Measurements from ENCODE around the gene CLEC1B. TPM values are rescaled to one million over a fixed set of nuclear protein-coding genes. Genes with fewer than 3 reads are reported as not detected.
"Not testable (repeated sequence)": the region's sequence is repeated elsewhere in the genome, so short reads cannot be mapped to it uniquely, and the experiment has no call there.

CLEC1B gene
- total RNA-seq, 1 donor from 2014 or later: not detected

DNA sequence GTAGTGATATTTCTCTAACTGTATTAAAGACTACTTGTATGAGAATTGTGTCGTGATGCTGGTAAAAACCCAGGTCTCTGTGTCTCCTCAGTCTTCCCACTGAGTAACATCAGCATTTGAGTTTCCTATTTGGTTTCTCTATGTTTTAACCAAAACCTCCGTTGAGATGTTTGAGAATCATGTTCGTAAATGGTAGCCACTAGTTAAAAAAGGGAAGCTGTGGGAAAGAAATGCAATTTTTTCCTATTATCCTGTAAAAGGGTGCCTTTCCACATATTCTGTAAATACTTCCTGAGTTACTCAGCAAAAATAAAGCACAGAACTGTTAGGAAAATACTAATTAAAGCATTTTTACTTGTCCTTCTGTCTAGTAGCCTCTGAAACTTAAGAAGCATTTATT lies 7.0 kb downstream of the CLEC1B start:
- TF ChIP-seq, protein P1, sequence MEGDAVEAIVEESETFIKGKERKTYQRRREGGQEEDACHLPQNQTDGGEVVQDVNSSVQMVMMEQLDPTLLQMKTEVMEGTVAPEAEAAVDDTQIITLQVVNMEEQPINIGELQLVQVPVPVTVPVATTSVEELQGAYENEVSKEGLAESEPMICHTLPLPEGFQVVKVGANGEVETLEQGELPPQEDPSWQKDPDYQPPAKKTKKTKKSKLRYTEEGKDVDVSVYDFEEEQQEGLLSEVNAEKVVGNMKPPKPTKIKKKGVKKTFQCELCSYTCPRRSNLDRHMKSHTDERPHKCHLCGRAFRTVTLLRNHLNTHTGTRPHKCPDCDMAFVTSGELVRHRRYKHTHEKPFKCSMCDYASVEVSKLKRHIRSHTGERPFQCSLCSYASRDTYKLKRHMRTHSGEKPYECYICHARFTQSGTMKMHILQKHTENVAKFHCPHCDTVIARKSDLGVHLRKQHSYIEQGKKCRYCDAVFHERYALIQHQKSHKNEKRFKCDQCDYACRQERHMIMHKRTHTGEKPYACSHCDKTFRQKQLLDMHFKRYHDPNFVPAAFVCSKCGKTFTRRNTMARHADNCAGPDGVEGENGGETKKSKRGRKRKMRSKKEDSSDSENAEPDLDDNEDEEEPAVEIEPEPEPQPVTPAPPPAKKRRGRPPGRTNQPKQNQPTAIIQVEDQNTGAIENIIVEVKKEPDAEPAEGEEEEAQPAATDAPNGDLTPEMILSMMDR (IDR thresholded peaks at IDR 0.05; ENCODE audit: insufficient read depth, low read length, poor library complexity, severe bottlenecking): no peak
- H3K4me3 ChIP-seq (ENCODE audit: low read depth, low read length): no peak overlapping the region
- no peaks in the 10 kb centered on the region for H3K36me3 ChIP-seq (ENCODE audit: control insufficient read depth, insufficient read depth, low read length)

DNA sequence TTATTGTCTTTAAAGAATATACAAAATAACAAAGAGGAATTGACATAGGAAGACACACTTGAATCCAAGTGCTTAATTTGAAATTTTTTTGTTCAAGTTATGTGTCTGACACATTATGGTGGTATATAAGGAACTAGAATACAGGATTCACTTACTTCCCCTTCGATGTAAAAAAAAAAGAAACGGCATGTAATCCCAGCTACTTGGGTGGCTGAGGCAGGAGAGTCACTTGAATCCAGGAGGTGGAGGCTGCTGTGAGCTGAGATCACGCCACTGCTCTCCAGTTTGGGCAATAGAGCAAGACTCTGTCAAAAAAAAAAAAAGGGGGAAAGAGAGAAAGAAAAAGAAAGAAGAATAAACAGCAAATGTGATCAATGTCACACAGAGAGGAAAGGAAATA lies 18.8 kb downstream of the CLEC1B start:
- Histone ChIP-seq H3K4me3 (ENCODE audit: low read depth, low read length) (no peak overlapping the region), H3K27me3 (ENCODE audit: control insufficient read depth, insufficient read depth, low read length) (no peaks in the 10 kb centered on the region), H3K36me3 (ENCODE audit: control insufficient read depth, insufficient read depth, low read length) (no peaks in the 10 kb centered on the region)
- TF ChIP-seq, protein P1 (IDR thresholded peaks at IDR 0.05; ENCODE audit: insufficient read depth, low read length, poor library complexity, severe bottlenecking): no peak
- DNase-seq (ENCODE audit: low read depth): no peak

More for the DNA sequence above, 7.0 kb downstream of the CLEC1B start:
- H3K27me3 ChIP-seq (ENCODE audit: control insufficient read depth, insufficient read depth, low read length): no peaks in the 10 kb centered on the region
- no peak for DNase-seq (ENCODE audit: low read depth)

GRCh38 chr12:9977916-9978315 lies 21.0 kb downstream of the CLEC1B start:
- no peak for DNase-seq (ENCODE audit: low read depth)
- Histone ChIP-seq H3K27me3 (ENCODE audit: control insufficient read depth, insufficient read depth, low read length) (no peaks in the 10 kb centered on the region), H3K36me3 (ENCODE audit: control insufficient read depth, insufficient read depth, low read length) (no peaks in the 10 kb centered on the region), H3K4me3 (ENCODE audit: low read depth, low read length) (no peak overlapping the region)
- TF ChIP-seq, protein P1 (IDR thresholded peaks at IDR 0.05; ENCODE audit: insufficient read depth, low read length, poor library complexity, severe bottlenecking): no peak

DNA sequence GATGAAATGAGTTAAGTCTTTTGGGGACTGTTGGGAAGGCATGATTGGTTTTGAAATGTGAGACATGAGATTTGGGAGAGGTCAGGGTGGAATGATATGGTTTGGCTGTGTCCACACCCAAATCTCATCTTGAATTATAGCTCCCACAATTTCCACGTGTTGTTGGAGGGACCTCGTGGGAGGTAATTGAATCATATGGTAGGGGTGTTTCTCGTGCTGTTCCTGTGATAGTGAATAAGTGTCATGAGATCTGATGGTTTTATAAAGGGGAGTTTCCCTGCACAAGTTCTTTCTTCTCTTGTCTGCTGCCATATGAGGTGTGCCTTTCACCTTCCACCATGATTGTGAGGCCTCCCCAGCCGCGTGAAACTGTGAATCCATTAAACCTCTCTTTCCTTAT lies 22.3 kb downstream of the CLEC1B start:
- not testable (repeated sequence) for H3K4me3 ChIP-seq (ENCODE audit: low read depth, low read length); H3K36me3 ChIP-seq (ENCODE audit: control insufficient read depth, insufficient read depth, low read length); DNase-seq (ENCODE audit: low read depth); H3K27me3 ChIP-seq (ENCODE audit: control insufficient read depth, insufficient read depth, low read length)

DNA sequence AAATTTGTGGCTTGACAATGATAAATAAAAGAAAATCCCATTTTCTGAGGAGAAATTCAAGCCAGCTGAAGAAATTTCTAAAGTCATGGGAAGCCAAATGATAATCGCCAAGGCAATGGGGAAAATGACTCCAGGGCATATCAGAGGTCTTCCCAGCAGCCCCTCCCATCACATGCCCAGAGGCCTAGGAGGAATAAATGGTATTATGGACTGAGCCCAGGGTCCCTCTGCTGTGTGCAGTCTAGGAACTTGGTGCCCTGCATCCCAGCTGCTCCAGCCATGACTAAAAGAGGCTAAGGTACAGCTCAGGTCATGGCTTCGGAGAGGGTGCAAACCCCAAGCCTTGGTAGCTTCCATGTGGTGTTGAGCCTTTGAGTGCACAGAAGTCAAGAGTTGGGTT lies 23.3 kb downstream of the CLEC1B start:
- DNase-seq (ENCODE audit: low read depth): no peak
- no peaks in the 10 kb centered on the region for H3K27me3 ChIP-seq (ENCODE audit: control insufficient read depth, insufficient read depth, low read length)
- H3K36me3 ChIP-seq (ENCODE audit: control insufficient read depth, insufficient read depth, low read length): no peaks in the 10 kb centered on the region
- H3K4me3 ChIP-seq (ENCODE audit: low read depth, low read length): no peak overlapping the region
- TF ChIP-seq, protein P1 (IDR thresholded peaks at IDR 0.05; ENCODE audit: insufficient read depth, low read length, poor library complexity, severe bottlenecking): no peak

DNA sequence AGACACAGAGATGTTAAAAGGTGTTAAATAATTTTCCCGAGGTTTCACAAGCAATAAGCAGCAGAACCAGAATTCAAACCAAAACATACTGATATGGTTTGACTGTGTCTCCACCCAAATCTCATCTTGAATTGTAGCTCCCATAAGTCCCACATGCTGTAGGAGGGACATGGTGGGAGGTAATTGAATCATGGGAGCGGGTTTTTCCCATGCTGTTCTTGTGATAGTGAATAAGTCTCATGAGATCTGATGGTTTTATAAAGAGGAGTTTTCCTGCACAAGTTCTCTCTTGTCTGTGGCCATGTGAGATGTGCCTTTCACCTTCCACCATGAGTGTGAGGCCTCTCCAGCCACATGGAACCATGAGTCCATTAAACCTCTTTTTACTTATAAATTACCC lies 24.2 kb downstream of the CLEC1B start:
- DNase-seq (ENCODE audit: low read depth); H3K27me3 ChIP-seq (ENCODE audit: control insufficient read depth, insufficient read depth, low read length); H3K36me3 ChIP-seq (ENCODE audit: control insufficient read depth, insufficient read depth, low read length); H3K4me3 ChIP-seq (ENCODE audit: low read depth, low read length): not testable (repeated sequence)

DNA sequence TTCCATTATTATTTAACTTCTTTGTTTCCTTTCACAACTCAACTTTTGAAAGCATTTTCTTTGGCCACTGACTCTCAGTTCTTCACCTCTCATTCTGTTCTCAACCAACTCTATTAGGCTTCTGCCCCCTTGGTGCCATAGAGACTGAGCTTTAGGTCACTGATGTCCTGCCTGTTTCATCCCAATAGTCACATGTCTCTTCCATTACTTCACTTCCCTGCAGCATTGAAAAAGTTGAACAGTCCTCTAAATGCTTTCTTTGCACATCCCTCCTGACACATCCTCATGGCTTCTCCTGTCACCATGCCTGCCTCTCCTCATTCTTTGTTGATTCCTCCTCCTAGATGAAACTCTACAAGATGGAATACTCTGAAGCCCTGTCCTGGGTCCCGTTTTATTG lies 25.0 kb downstream of the CLEC1B start:
- TF ChIP-seq, protein P1 (IDR thresholded peaks at IDR 0.05; ENCODE audit: insufficient read depth, low read length, poor library complexity, severe bottlenecking): no peak
- H3K4me3 ChIP-seq (ENCODE audit: low read depth, low read length): no peak overlapping the region
- DNase-seq (ENCODE audit: low read depth): no peak
- no peaks in the 10 kb centered on the region for H3K27me3 ChIP-seq (ENCODE audit: control insufficient read depth, insufficient read depth, low read length)
- H3K36me3 ChIP-seq (ENCODE audit: control insufficient read depth, insufficient read depth, low read length): no peaks in the 10 kb centered on the region
